Right ventricle myocardium superior (tissue), 1 donor: ENCODE results near the gene CYP17A1. TPM values are rescaled to one million over a fixed set of nuclear protein-coding genes. Genes with fewer than 3 reads are reported as not detected.
"Not testable (repeated sequence)": the region's sequence is repeated elsewhere in the genome, so short reads cannot be mapped to it uniquely, and the experiment has no call there.

Source experiments
- ATAC-seq: fragments of 200-7000 bp; cut with Tn5 transposase; one replicate; pipeline ENCODE4 v1.9.1; 2020; ENCODE audit warnings: mild to moderate bottlenecking; ENCODE audit not compliant: poor library complexity
- DNase-seq: peaks from one replicate; pipeline ENCODE4 v3.0.0-alpha.2; 2020
- intact Hi-C: fragments of 100-400 bp; cut with DNase I; formaldehyde crosslinking; loops from one replicate; pipeline ENCODE4 v1.11.2; 2022
- long read RNA-seq: library from polyadenylated mRNA; unstranded; transcript quantifications from one replicate; pipeline ENCODE4 v2.0.0, GENCODE V29; 2021
- total RNA-seq: library from RNA; stranded (reverse); fragmentation: NEBNext Ultra II Directional; extraction: Animal tissue kit (Norgen Biotek cat#: 25700); gene quantifications from one replicate; pipeline ENCODE4 v1.2.1, GENCODE V29; 2021
- donor health status: DM: no; HTN: yes; CAD: no; lungs with severe emphysema.

Gene CYP17A1
- total RNA-seq = not detected
- long read RNA-seq = 0 reads

- ATAC-seq = no peak
- DNase-seq = no peak
- intact Hi-C loops = loop anchor here (5.0 kb wide), 1 partner anchor 65 kb away; no protein-coding TSS in a partner anchor
Observed at GRCh38 chr10:102837230-102837721, at the start of gene CYP17A1. CYP17A1 (minus strand) TSS chr10:102837413; CDS start chr10:102837361, 52 bp downstream.

- ATAC-seq = no peak
- intact Hi-C loops = no loop called here
- DNase-seq = no peak
Observed at GRCh38 chr10:102880256-102880655, 43.0 kb upstream of the CYP17A1 start.

GRCh38 chr10:102878629-102879028 is 41.4 kb upstream of the CYP17A1 start:
- DNase-seq (no peak), ATAC-seq (peak; percentile 51)
- intact Hi-C loops = no loop called here

GRCh38 chr10:102876747-102877153 is 39.5 kb upstream of the CYP17A1 start:
- DNase-seq (no peak), ATAC-seq (no peak)
- intact Hi-C loops = no loop called here

DNA sequence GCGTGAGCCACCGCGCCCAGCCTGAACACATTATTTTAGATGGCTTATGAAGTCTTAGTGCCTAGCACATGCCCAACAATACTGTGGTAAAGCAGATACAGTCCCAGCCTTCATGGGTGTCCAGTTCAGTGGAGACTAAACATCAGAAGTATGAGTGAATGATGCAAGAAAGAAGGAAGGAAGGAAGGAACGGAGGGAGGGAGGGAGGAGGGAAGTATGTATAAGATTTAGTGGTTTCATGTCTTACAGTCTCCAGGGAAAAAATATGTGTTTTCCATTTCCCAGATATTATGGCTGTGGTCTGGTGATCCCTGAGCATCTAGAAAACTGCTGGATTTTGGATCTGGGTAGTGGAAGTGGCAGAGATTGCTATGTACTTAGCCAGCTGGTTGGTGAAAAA is 35.0 kb upstream of the CYP17A1 start:
- intact Hi-C loops = no loop called here
- no peak for ATAC-seq
- no peak for DNase-seq

- ATAC-seq (peak; percentile 11), DNase-seq (no peak)
Observed at GRCh38 chr10:102870221-102870620, 33.0 kb upstream of the CYP17A1 start.

GRCh38 chr10:102869258-102870198 is 32.3 kb upstream of the CYP17A1 start, which contains the start of gene AS3MT:
AS3MT (plus strand) TSS chr10:102869470; CDS start chr10:102869593, 123 bp downstream.
- ATAC-seq (peak; percentile 93), DNase-seq (peak; percentile 59)
- intact Hi-C loops = no loop called here

More at GRCh38 chr10:102870221-102870620, 33.0 kb upstream of the CYP17A1 start:
- intact Hi-C loops = no loop called here

DNA sequence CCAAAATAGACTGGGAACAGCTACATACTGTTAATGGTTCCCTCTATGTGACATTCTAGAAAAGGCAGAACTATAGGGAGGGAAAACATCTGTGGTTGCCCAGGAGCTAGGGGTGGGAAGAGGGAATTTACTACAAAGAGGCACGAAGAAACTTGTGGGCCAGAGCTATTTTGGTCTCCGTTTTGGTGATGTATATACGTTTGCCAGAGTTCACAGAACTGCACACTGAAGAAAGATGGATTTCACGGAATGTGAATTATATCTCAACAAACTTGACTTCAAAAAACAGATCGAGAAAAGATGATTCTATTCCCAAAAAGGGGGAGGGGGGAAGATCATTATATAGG is 31.7 kb upstream of the CYP17A1 start:
- no peak for ATAC-seq

GRCh38 chr10:102865620-102866019 is 28.4 kb upstream of the CYP17A1 start:
- intact Hi-C loops = no loop called here
- DNase-seq = no peak
- ATAC-seq = no peak

More for the DNA sequence above, 31.7 kb upstream of the CYP17A1 start:
- DNase-seq = no peak
- intact Hi-C loops = no loop called here

DNA sequence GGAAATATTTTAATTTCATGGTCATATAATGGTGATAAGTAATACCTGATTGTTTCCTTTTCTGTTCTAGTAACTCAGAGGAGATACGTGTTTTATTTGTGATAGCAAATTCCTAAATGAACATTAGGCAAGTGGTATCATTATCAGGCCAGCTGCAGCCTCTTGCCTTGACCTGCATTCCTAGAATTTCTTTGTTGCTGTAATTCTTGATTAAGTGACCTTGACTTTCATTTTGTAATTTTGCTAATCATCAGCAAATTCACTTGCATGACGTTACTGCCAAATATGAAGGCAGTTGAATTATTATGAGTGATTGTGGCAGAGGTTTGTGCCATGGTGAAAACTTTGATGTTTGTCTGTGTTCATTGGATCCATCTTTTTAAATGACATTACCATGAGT is 26.4 kb upstream of the CYP17A1 start:
- DNase-seq (no peak), ATAC-seq (no peak)
- intact Hi-C loops = no loop called here

GRCh38 chr10:102859911-102860310 is 22.7 kb upstream of the CYP17A1 start:
- DNase-seq = no peak
- intact Hi-C loops = no loop called here
- ATAC-seq = peak; percentile 82

- intact Hi-C loops = no loop called here
- ATAC-seq = no peak
- DNase-seq = no peak
Observed at GRCh38 chr10:102856758-102857424, 19.7 kb upstream of the CYP17A1 start.

DNA sequence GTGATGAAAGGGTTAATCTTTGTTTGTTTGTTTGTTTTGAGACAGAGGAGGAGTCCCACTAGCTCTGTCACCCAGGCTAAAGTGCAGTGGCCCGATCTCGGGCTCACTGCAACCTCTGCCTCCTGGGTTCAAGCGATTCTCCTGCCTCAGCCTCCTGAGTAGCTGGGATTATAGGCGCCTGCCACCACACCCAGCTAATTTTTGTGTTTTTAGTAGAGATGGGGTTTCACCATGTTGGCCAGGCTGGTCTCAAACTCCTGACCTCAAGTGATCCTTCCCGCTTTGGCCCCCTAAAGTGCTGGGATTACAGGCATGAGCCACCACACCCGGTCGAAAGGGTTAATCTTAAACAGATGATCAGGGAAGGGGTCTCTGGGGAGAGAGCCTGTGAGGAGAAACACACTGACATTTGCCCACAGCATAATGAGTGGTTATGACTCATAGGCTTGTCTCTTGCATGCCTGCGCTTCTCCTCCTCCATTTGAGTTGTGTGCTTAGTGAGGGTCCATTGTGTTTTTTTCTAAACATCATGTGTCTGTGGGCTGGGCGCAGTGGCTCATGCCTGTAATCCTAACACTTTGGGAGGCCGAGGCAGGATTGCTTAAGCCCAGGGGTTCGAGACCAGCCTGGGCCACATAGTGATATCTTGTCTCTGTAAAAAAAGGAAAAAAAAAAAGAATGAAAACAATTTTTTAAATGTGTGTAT is 18.7 kb upstream of the CYP17A1 start:
- ATAC-seq, intact Hi-C loops, DNase-seq: not testable (repeated sequence)

DNA sequence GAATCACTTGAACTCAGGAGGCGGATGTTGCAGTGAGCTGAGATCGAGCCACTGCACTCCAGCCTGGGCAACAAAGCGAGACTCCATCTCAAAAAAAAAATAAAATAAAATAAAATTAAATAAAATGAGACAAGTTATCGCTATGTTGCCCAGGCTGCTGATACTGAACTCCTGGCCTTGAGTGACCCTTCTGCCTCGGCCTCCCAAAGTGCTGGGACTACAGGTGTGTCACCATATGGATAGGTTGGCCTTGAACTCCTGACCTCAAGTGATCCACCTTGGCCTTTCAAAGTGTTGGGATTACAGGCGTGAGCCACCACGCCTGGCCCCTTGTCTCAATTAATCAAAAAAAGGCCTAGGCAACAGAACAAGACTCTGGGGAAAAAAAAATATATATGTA is 16.0 kb upstream of the CYP17A1 start:
- intact Hi-C loops = not testable (repeated sequence)

DNA sequence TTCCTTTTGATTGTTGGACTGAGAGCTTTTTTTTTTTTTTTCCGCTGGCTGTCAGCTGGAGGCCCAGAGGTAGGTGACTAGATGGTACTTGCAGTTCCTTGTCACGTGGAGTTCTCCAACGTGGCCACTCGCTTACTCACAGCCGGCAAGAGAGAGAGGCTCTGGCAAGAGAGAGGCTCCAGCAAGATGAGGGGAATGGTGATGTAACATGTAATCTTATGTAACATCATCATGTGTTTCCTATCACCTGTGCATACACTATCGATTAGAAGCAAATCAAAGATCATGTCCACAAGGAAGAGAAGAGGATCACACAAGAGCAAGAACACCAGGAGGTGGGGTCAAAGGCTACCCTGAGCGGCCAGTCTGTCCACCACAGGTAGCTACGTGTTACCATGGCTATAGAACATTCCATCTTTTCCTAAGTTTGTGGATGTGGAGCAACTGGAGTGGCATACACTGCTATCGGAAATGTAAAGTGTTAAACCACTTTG is 12.9 kb upstream of the CYP17A1 start:
- ATAC-seq = no peak
- intact Hi-C loops = no loop called here

More for the DNA sequence above, 16.0 kb upstream of the CYP17A1 start:
- not testable (repeated sequence) for ATAC-seq, DNase-seq

GRCh38 chr10:102845352-102845902 is 8.2 kb upstream of the CYP17A1 start:
- DNase-seq (no peak), ATAC-seq (no peak)

More for the DNA sequence above, 12.9 kb upstream of the CYP17A1 start:
- DNase-seq = no peak

DNA sequence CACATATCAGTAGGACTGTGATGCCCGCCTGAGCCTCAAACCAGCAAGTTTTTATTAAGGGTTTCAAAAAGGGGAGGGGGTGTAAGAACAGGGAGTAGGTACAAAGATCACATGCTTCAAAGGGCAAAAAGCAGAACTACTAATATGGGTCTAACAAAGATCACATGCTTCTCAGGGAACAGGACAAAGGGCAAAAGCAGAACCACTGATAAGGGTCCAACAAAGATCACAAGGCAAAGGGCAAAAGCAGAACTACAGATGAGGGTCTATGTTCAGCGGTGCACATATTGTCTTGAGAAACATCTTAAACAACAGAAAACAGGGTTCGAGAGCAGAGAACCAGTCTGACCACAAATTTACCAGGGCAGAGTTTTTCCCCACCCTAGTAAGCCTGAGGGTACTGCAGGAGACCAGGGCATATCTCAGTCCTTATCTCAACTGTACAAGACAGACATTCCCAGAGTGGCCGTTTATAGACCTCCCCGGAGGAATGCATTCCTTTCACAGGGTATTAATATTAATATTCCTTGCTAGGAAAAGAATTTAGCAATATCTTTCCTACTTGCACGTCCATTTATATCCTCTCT is 7.1 kb upstream of the CYP17A1 start:
- DNase-seq, ATAC-seq, intact Hi-C loops: not testable (repeated sequence)

More at GRCh38 chr10:102845352-102845902, 8.2 kb upstream of the CYP17A1 start:
- intact Hi-C loops = no loop called here

DNA sequence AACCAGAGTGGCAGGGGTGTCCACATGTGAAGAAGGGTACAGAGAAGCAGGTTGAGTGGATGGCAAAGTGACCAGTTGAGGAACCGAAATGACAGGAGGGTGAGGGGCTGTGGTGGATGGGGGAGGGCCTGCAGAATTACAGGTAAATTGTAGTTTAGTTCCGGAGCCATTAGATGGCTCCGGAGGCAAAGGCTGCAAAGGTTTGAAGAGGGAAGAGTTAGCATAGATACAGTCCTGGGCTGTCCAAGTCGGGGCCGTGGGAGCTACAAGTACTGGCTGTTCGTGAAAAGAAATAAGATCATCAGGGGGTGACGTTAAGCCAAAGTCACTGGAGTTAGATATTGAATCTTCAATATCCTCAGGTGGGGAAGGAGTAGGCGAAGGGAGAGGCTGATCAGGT is 5.9 kb upstream of the CYP17A1 start:
- DNase-seq, intact Hi-C loops: not testable (repeated sequence)

More for the DNA sequence above, 5.9 kb upstream of the CYP17A1 start:
- not testable (repeated sequence) for ATAC-seq
